Embryonic facial prominence (tissue), 1 donor: Measurements from ENCODE around the gene HDAC9.
"Not testable (repeated sequence)": the region's sequence is repeated elsewhere in the genome, so short reads cannot be mapped to it uniquely, and the experiment has no call there.

ENCODE experiments used
- DNase-seq: peaks from one replicate; pipeline ENCODE4 v3.0.0-alpha.2; 2016; ENCODE audit errors: extremely low spot score

The HDAC9 gene

DNA sequence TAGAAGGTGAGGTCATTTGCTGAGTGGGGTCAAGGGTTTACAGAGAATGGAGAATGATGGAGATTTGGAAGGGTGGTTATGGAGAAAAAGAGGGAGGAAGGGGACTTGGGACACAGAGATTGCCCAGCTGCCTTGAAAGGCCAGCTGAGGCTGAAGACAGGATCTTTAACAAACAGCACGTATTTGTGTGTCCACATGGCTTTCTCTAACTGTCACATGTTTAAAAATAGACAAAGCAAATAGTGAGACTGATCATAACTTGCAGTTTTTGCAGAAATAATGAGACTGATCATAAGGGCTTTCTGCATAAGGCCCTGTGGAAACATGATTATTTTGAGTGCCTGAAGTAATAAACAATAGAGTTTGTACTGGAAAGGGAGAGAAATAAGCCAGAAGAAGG is 212.7 kb downstream of the HDAC9 start:
- no peak for DNase-seq

DNA sequence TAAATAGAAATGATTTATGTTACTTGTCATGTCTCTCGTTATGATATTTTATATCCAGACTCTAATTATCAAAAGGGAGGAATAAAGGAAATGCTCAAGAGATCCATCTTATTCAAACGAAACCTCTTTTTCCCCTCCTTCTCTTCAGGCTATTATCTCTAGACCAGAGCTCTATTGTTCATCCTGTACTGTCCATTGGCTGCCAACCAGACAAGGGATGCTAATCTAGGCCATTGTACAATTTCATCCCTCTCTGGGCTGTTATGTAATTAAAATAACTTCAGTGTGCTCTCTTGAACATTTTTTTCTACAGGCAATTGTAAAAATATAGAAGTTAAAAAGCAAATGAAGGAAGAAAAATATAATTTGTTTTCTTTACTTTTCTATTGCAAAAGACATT is 220.4 kb downstream of the HDAC9 start:
- no peak for DNase-seq

DNA sequence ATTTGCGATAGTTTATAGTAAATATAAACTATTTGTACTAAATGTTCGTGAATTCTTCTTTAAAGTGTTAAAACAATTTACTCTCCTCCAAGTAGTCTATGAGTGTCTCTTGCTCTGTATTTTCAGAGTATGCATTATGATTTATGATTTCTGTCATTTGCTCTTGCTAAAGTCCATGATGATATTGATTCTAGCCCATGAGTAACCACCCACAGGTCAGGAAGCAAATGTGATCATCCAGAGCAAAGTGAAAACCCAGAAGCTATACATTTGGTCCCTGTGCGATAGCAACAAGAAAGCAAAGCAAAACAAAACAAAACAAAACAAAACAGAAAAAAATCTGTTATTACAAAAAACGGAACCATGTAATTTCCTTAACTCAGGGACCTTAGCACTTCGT is 225.9 kb downstream of the HDAC9 start:
- DNase-seq: no peak

DNA sequence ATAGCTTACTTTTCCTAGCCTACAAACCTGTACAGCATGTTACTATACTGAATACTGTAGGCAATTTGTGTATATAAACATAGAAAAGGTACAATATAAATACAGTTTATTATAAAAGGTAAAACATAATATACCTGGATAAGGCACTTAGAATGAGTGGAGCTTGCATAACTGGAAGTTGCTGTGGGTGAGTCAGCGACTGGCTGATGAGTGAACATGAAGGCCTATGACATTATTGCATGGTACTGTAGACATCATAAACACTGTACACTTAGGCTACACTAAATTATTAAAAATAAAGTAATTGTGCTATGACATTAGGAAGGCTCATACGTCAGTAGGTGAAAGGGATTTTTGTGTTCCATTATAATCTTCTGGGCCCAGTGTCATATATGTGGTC is 228.8 kb downstream of the HDAC9 start:
- DNase-seq: no peak

DNA sequence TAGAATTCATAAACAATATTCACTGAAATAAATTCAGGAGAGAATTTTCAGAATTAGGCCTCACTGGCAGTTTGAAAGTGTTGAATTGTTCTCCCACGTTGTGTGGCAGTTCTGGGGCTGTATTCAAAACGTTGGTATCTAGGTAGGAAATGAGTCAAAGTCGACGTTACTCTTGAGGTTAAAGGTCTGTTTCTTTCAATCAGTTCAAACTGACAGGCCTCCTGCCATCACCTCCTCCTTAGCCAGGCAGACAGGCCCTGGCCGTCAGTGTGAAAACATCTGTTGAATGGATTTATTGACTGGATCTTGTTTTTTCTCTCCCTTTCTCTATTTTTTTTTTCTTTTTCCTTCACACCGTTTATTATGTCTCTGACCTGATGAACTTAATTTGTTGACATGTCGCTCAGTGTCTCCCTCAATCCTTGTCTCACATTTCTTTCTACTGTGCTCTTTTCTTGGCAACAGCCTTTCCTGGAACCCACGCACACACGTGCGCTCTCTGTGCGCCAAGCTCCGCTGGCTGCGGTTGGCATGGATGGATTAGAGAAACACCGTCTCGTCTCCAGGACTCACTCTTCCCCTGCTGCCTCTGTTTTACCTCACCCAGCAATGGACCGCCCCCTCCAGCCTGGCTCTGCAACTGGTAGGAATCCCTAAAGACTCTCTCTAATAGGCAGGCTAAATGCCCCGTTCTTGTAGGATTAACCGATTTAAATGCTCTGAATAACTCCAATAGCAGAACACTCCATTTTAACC is 231.7 kb downstream of the HDAC9 start:
- DNase-seq: no peak

DNA sequence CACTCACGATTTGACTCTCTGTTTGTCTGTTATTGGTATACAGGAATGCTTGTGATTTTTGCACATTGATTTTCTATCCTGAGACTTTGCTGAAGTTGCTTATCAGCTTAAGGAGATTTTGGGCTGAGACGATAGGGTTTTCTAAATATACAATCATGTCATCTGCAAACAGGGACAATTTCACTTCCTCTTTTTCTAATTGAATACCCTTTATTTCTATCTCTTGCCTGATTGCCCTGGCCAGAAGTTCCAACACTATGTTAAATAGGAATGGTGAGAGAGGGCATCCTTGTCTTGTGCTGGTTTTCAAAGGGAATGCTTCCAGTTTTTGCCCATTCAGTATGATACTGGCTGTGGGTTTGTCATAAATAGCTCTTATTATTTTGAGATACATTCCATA is 240.5 kb downstream of the HDAC9 start:
- DNase-seq: not testable (repeated sequence)

DNA sequence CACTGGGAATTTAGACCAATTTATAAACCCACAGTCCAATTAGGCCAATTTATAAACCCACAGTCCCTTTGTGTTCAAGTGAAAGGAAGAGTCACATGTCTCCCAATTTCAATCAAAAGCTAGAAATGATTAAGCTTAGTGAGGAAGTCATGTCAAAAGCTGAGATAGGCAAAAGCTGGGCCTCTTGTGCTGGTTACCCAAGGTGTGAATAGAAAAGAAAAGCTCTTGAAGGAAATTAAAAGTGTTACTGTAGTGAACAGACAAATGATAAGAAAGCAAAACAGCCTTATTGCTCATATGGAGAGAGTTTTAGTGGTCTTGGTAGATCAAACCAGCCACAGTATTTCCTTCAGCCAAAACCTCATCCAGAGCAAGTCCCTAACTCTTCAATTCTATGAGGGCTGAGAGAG is 245.0 kb downstream of the HDAC9 start:
- DNase-seq: no peak

DNA sequence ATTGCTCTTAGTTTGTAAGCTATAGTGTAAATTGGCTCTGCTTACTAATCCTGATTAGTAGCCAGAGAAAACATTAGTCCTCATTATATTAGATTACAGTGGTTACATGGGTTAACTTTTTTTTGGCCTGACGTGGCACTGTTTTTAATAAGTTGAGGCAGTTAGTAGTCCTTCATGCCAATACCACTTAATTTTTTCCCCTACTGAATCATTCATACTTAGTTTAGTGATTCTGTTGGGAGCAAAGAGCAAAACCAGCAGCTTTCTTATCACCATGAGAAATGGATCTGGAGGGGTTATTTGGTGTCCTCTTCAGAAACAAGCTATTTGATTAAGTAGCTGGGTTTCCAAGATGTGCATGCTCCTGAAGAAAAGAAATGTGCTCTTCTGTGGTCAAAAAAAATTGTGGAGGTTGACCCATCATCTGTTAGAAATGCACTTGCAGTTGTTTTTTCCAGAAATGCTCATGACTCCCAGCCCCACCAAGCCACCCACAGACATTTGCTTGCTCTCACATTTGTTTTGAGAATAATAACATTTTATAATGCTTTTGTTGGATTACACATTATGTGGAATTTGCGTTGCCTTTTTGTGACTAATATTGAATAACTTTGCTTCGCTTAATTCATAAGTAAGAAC is 258.5 kb downstream of the HDAC9 start:
- DNase-seq: no peak

DNA sequence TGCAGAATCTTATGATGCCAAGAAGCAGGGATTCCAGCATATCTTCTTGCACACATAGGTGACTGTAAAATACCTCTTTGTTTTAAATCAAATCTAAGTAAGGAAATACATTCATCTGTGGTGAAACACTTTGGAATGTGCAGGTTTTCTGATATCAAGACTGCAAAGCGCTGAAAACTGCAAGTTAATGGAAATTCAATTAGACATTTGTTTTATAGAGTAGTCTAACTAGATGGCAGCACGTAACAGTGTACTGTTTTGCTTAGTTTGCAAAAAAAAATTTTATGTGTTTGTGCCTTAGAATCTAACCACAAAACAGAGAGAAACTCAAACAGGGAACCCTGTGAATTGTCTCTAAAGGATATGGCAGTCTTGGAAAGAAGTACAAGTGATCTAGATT is 259.2 kb downstream of the HDAC9 start:
- DNase-seq: no peak

DNA sequence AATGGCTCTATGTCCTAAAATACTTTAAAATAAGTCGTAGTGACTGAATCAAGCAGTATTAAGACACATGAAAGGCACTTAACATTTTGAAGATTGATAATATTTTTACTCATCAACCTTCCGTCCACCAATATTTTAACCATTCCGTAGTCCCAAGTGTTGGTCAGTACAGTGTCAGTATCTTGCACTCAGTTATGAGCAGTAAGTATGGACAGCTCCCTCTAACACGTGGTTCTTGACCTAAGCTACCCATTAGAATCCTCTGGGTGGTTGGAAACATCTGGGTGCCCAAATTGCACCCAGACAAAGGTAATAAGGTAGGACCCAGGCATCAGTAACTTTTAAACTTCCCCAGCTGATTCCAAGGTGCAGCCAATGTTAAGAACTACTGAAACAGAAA is 260.2 kb downstream of the HDAC9 start:
- DNase-seq: no peak

DNA sequence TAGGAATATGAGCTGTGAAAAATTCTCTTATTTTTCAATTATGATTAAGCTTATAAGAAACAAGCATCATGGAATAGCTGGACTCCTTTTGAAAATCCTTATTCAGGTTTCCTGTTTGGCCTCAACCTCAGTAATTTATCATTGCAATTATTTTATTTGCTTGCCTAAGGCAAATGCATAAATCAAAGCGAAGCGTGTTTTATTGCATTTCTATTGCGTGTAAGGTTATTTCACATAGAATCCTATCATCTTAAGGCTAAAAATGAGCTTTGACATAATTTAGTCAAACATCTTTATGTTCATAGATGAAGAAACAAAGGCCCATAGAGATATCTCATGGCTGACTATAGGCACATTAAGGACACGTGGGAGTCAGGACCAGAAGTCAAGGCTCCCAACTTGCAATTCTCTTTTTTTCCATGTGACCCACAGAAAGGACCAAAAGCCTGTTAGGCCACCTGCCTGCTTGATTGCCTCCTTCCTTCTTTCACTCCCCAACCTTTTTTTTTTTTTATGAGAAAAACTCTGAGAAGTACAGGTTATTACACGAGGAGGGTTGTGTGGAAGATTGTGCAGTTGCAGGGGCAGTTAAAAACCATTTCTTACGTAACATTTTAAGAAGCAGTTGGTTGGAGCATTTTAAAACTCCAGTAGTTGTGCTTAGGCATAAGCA is 261.0 kb downstream of the HDAC9 start:
- DNase-seq: no peak

DNA sequence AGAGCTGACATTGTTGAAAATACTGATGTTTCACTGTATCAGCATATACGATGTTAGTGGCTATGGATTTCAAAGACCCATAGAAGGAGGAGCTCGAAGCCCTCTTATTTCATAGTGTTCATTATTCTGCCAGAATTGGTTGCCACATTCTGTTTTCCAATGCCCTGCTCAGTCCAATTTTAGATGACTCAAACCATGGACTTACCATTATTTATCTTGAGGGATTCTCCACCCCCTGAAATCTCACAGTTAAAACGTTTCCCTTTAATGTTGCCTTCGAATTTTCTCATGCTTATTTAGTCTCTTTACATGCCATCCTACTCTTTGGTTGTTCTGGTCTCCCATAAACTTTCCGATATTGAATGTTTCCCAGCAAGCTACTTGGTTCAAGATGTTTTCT is 264.5 kb downstream of the HDAC9 start:
- no peak for DNase-seq

DNA sequence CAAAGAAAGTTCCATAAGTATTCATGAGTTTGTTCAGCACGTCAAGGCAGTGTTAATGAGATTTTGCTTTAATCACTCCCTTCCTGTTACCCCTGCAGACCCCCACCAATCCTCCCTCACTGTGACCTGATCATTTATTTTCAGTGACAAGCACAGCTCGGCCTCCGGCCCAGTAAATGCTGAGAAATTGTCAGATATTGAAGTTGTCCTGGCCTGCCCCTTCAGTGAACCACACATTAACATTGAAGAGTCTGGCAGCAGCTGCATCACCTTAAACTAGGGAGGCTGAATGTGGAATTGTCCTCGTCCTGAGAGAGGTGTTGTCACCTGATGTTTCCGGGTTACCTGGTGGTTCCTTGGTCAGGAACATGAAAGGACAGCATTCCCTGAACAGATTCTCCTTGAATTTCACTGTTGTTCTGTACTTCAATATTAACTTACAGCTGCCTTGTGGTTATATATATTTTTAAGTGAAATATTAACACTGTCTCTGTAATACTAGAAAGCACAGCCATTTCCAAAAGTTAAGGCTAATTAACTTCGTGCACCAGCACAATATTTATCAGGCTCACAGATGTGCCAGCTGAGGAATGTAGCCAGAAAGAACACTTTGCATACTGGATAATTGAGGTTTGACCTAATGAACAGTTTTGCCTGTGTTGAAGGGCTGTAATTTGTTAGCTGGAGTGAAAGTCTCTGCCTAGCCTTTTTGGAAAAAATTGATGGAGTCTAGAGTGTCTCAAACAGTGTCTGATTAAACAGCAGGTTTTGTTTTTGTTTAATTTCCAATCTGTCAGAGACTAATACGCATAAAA is 265.3 kb downstream of the HDAC9 start:
- DNase-seq: no peak

DNA sequence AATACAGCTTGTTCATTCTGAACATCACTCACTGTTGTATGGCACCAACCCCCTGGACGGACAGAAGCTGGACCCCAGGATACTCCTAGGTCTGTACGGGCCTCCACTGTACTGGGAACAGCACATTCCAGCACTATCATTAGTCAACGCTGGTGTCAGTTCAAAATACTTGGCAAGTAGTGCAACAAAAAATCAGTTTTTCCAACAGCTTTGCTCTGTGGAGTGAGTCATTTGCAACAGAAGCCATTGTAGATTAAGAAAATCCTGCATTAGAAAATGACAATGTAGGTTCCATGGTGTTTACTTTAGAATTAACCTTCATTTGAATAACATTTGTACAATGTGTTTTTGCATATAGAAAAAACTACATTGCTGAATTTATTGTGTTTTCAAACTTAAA is 266.6 kb downstream of the HDAC9 start:
- no peak for DNase-seq

DNA sequence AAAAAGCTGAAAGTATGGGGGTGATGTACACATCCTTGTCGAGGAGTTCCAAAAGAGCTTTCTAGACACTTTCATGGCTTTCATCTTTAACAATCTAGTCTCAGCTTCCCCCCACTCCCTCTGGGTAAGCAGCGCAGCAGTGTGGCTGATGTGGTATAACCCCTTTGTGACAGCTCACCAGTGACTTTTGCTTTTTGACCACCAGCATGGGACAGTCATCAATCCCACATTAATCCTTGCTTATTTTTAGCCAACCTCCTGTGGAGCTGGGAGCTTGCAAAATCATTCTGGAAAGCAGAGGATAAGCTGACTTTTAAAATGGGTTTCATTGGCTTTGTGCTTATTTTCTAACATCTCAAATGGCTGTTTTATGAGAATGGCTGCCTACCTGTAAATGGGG is 272.7 kb downstream of the HDAC9 start:
- no peak for DNase-seq

DNA sequence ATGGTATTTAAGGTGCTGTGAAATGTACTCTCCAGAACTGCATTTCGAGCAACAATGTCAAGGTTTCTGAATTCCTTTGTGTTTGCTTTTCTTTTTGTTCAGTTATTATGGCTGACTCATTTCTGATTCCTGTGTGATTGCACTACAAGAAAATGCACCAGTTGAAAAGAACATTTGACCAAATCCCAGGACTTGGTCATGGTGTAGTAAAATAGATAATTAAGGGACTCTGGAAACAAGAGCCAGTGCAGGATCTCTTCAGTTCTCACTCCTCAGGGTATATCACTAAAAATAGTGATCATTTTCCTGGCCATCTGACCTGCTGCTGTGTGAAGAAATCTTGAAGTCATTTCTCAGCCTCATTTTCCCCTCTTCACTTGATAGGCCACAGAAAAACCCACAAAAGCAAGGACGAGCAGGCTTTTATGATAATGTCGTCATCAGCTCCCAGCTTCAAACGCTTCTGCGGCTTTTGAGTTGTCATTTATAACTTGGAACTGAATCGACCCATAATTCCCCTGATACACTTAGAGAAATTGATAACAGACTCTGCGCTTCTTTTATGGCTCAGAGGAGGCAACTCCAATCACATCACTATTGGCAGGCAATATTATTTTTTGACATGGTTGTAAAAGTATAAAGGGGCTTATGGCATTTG is 274.7 kb downstream of the HDAC9 start:
- DNase-seq: peak; percentile 53

DNA sequence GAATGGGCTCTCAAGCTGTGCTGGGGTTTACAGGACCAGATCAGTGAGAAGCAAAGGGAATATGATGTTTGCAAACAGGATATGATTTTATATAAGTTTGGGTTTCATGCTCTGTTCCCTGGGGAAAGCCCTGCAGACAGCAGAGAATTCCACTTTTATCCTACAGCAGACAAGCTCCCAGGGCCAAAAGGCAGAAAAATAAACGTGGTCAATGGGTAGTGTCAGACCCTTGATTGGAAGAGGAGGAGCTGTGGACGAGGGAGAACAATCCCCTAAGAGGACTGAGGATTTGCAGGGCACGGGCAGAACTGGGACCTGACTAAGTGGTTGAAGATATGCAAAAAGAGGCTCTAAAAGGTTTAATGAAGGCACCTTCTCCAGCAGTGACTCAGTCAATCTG is 275.3 kb downstream of the HDAC9 start:
- no peak for DNase-seq

DNA sequence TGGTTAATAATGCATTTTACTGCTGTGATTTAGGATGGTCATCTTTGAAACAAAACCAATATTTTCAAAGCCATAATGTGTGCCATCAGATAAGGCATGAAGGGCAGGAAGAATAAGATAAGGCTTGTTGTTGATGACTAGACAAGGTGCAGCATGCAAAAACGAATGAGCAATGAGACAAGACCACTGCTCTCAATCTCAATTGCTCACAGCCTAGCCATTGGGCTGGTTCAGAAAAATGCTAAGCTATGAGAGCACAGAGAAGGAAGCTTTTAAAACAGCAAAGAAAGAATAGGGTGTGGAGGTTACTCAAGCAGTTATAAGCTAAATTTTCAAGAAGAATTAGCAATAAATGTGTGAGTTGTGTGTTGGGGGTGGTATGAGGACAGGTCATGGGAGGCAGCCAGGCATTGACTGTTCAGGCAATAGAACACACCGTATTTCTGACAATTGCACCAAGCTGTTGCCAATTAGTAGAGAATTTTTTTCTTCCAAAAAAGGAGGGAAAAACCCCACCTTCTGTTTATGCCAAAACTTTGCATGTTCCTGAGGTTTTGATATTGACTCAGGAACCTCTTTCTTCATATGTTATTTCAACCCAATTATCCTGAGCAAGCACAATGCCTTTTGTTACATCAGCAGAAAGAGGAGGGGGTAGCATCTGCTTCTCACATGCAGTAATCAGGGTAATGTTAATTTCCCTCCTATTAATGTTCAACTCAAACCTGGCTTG is 276.5 kb downstream of the HDAC9 start:
- no peak for DNase-seq

DNA sequence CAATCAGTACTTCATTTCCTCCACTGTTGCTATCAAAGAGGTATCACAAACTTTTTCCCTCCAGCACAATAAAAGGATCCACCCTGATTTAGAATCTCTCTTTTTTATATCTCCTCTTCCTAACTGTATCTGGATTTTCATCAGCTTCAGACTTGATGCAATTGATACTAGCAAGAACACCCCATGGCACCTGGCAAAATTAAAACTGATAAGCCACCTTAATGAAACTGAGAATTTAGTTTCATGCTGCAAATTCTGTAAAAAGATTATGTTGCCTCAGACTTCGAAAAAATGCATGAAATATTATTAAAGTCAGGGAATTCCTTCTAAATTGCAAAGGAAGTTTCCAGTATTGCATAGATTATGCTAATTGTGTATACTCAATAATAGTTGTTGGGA is 277.0 kb downstream of the HDAC9 start:
- no peak for DNase-seq

DNA sequence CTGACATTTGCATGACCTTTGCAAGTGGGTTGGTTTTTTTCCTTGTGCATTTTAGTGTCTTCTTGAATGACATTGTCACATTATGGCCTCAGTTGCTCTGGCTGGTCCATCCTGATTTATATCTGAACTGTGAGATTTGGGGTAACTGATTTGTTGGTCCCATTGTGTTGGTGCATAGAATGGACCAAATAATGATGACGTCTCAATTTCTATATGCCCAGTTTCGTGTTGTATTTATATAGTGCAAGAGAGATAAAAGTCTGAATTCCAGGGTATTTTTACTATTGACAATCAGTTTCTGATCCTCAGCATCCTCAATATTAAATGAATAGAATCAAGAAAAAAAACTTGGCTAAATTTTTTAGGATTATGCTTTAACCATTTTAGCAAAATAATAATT is 281.8 kb downstream of the HDAC9 start:
- DNase-seq: no peak

DNA sequence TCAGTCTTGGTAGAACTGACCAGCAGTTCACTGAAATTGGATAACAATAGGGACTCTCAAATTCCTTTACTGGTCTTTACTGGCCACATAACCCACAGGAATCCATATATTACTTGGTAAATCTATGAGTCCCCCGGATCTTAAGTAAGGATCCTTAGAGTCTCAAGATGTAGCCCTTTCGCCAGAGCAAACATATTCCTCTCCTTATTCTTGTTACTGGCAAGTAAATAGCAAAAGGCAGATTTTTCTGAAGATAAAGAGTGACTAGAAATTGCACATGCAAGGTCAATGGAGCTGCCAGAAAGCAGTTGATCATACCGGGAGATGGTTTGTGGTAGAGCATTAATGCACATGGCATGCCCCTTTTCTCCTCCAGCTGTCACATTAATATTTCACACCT is 283.0 kb downstream of the HDAC9 start:
- no peak for DNase-seq
